K562 (cell line): ENCODE data around the gene ANGEL2. TPM values are rescaled to one million over a fixed set of nuclear protein-coding genes. Genes with fewer than 3 reads are reported as not detected.
A peak's percentile ranks its signal among the peaks of the same experiment; 100 is the strongest.

Experiments
- CBX1 ChIP-seq: sonication (generic); IDR thresholded peaks from 2 replicates; pipeline ENCODE4 v1.6.1; 2016; ENCODE audit warnings: antibody characterized with exemption, low read depth, mild to moderate bottlenecking
- COPS2 ChIP-seq: fragments of 450-650 bp; conservative IDR thresholded peaks from 2 replicates; pipeline ENCODE4 v1.6.1; 2016; ENCODE audit warnings: mild to moderate bottlenecking, moderate library complexity
- DLX4 ChIP-seq: fragments of 250-450 bp; sonication (Bioruptor Pico); IDR thresholded peaks from 2 replicates; pipeline ENCODE4 v1.6.1; 2021; ENCODE audit warnings: mild to moderate bottlenecking
- E2F6 ChIP-seq, 2 experiments: IDR thresholded peaks; 2 replicates each; pipeline ENCODE4 v1.6.1; 2011; ENCODE audit warnings: borderline replicate concordance in 1 of 2, control low read depth in 1 of 2, low read depth in 1 of 2, low read length in 1 of 2, mild to moderate bottlenecking in 1 of 2, mixed read lengths in 1 of 2, moderate library complexity in 1 of 2; ENCODE audit not compliant: insufficient read depth in 1 of 2, insufficient read length in 1 of 2, poor library complexity in 1 of 2, severe bottlenecking in 1 of 2; ENCODE audit errors: extremely low read depth in 1 of 2
- FOXA1 ChIP-seq: fragments of 450-650 bp; IDR thresholded peaks from 2 replicates; pipeline ENCODE4 v1.6.1; 2016; ENCODE audit warnings: mild to moderate bottlenecking, borderline replicate concordance
- GTF2E2 ChIP-seq: fragments of 200-800 bp; sonication (Bioruptor generic); IDR thresholded peaks from 2 replicates; pipeline ENCODE4 v1.6.1; 2016; ENCODE audit warnings: missing genetic modification characterization, missing compliant biosample characterization
- MCM3 ChIP-seq: fragments of 450-650 bp; IDR thresholded peaks from 2 replicates; pipeline ENCODE4 v1.6.1; 2016
- MNT ChIP-seq, 2 experiments: fragments of 450-650 bp; conservative IDR thresholded peaks; 2 replicates each; pipeline ENCODE4 v1.6.1; 2017; ENCODE audit warnings: mild to moderate bottlenecking in 2 of 2, moderate library complexity in 2 of 2
- RBM14 ChIP-seq: fragments of 200-400 bp; formaldehyde crosslinking; IDR thresholded peaks from 2 replicates; pipeline ENCODE4 v1.6.1; 2018; ENCODE audit warnings: low read depth, mild to moderate bottlenecking, low read length, moderate library complexity, borderline replicate concordance; ENCODE audit not compliant: insufficient read depth
- ZEB2 ChIP-seq: fragments of 450-650 bp; IDR thresholded peaks from 2 replicates; pipeline ENCODE4 v1.6.1; 2016
- ZNF707 ChIP-seq: fragments of 250-450 bp; sonication (Bioruptor Pico); conservative IDR thresholded peaks from 2 replicates; pipeline ENCODE4 v1.8.0; 2022; ENCODE audit warnings: inconsistent platforms, mild to moderate bottlenecking, moderate library complexity
- polyA plus RNA-seq, 8 experiments: library from polyadenylated mRNA; depleted of rRNA in 4 of 8; stranded (reverse) in 5 of 8; unstranded in 3 of 8; fragments of >200 nt; fragmentation: Nextera tagmentation in 2 of 8; fragmentation: Illumina TruSeq in 1 of 8; extraction: Ambion mirVana in 2 of 8; extraction: Trizol in 1 of 8; gene quantifications; 2 replicates each; pipeline versions ENCODE4 v1.2.1 to v1.2.3, GENCODE V29; 2011 to 2014; ENCODE audit warnings: inconsistent platforms in 1 of 8, missing spikeins in 1 of 8
- total RNA-seq, 7 experiments: library from RNA; depleted of rRNA in 6 of 7; stranded (reverse); fragments of >200 nt in 6 of 7; fragmentation: Illumina TruSeq in 2 of 7; extraction: Trizol in 2 of 7; gene quantifications; 2 replicates each; pipeline versions ENCODE4 v1.2.1 to v1.2.3, GENCODE V29; 2011 to 2021; ENCODE audit warnings: low replicate concordance in 1 of 7

The ANGEL2 gene
- total and polyA plus RNA-seq, 9 of the 15 experiments (the other 6 are each of a cell fraction or from before 2014, with no cell fraction given): 6.8 to 34.6 (median 26.2) TPM

- TF ChIP-seq RBM14 (0 out of 2 replicates have a peak, but pooled peaks have one; percentile 31), MNT (conservative IDR thresholded peaks at IDR 0.05) (peak; percentile 56 to 73), CBX1 (peak; percentile 80), E2F6 (IDR thresholded peaks at IDR 0.05; ENCODE audit: borderline replicate concordance in 1 of 2, extremely low read depth in 1 of 2, insufficient read depth in 1 of 2, insufficient read length in 1 of 2, low read depth in 1 of 2, low read length in 1 of 2, poor library complexity in 1 of 2, severe bottlenecking in 1 of 2) (peak; percentile 78 to 93), COPS2 (no peak), ZEB2 (no peak), GTF2E2 (no peak; the same call in 1 of the 2 replicates), ZNF707 (no peak), DLX4 (CRISPR knock-in tag) (no peak), MCM3 (no peak), FOXA1 (no peak)
These were observed at the start of gene ANGEL2 (continued) for GRCh38 chr1:213015099-213016050.
